GM12874 (cell line): ENCODE data around the gene NPHP4.

Experiments
- CTCF ChIP-seq: IDR thresholded peaks from 2 replicates; pipeline ENCODE4 v1.5.1; 2011; ENCODE audit warnings: low read depth, mild to moderate bottlenecking, control low read depth, low read length, moderate library complexity; ENCODE audit not compliant: insufficient read depth

NPHP4 gene

GRCh38 chr1:6035719-6036118, 43.5 kb upstream of the NPHP4 start:
- no peak for TF ChIP-seq CTCF

- TF ChIP-seq CTCF, result no peak
These were observed 43.1 kb upstream of the NPHP4 start for GRCh38 chr1:6035303-6035702.

- TF ChIP-seq CTCF, result no peak
These were observed 42.5 kb upstream of the NPHP4 start for GRCh38 chr1:6034750-6035096.

GRCh38 chr1:6033986-6034749, 41.9 kb upstream of the NPHP4 start:
- TF ChIP-seq CTCF, result peak; percentile 74

- TF ChIP-seq CTCF, result no peak
These were observed 40.9 kb upstream of the NPHP4 start for GRCh38 chr1:6033124-6033523.

- TF ChIP-seq CTCF, result no peak
These were observed 38.5 kb upstream of the NPHP4 start for GRCh38 chr1:6030547-6031261.

GRCh38 chr1:6030132-6030531, 37.9 kb upstream of the NPHP4 start:
- TF ChIP-seq CTCF, result no peak
